Endothelial cell of umbilical vein (primary cell): Measurements from ENCODE around the gene TRAPPC3. TPM values are rescaled to one million over a fixed set of nuclear protein-coding genes. Genes with fewer than 3 reads are reported as not detected.

ENCODE experiments used
- BruUV-seq: library from RNA; stranded (reverse); fragments of 400-500 nt; replicated peaks from 2 replicates; lab custom pipeline; 2021; lab: Mats Ljungman, UMichigan
- CTCF ChIA-PET: fragments of 300-600, 350-600 bp; sonication (Branson Sonifier 250); formaldehyde crosslinking; loops from one replicate; lab custom pipeline; 2021; ENCODE audit warnings: antibody characterized with exemption, inconsistent platforms; lab: Charles Lee
- POLR2A ChIA-PET: fragments of 300-600, 350-600 bp; sonication (Branson Sonifier 250); formaldehyde crosslinking; loops from one replicate; lab custom pipeline; 2021; ENCODE audit warnings: antibody characterized with exemption, inconsistent platforms; lab: Charles Lee
- DNase-seq: peaks from one replicate; pipeline ENCODE4 v3.0.0-alpha.2; 2011; ENCODE audit warnings: low read depth, low spot score
- FAIRE-seq: peaks from 2 replicates; lab custom pipeline; 2011; peaks lifted over from hg19 to GRCh38; lab: Jason Lieb, UNC
- H2AFZ ChIP-seq: 2 replicates; pipeline ENCODE4 v1.6.0; 2012; ENCODE audit warnings: low read depth, low read length, control low read depth, inconsistent platforms
- H3K27ac ChIP-seq: 2 replicates; pipeline ENCODE4 v1.5.1; 2011; ENCODE audit warnings: low read depth, mild to moderate bottlenecking, control low read depth, low read length, moderate library complexity; ENCODE audit not compliant: insufficient read depth
- H3K27me3 ChIP-seq, 2 experiments: 2 replicates each; pipeline versions ENCODE4 v1.6.0 to v1.6.1; 2011; ENCODE audit warnings: low read length in 2 of 2, mixed read lengths in 1 of 2; ENCODE audit not compliant: control insufficient read depth in 2 of 2, insufficient read depth in 2 of 2
- H3K36me3 ChIP-seq, 2 experiments: 2 replicates in 1 of 2; 3 replicates in 1 of 2; pipeline ENCODE4 v1.5.1; 2011; ENCODE audit warnings: low read length in 2 of 2, mild to moderate bottlenecking in 1 of 2, moderate library complexity in 1 of 2; ENCODE audit not compliant: control insufficient read depth in 2 of 2, insufficient read depth in 2 of 2; ENCODE audit errors: extremely low read depth in 1 of 2
- H3K4me1 ChIP-seq: 3 replicates; pipeline ENCODE4 v1.5.1; 2011; ENCODE audit warnings: mild to moderate bottlenecking, low read length; ENCODE audit not compliant: control insufficient read depth, insufficient read depth; ENCODE audit errors: extremely low read depth
- H3K4me2 ChIP-seq: 2 replicates; pipeline ENCODE4 v1.6.1; 2011; ENCODE audit warnings: low read length, control low read depth, mixed read lengths; ENCODE audit not compliant: insufficient read depth
- H3K4me3 ChIP-seq, 3 experiments: fragments of 200-600 bp in 1 of 3; sonication (generic), shearing (Covaris generic) in 1 of 3; replicated peaks in 1 of 3; 2 replicates each; pipeline ENCODE4 v1.5.1; 2011 to 2016; ENCODE audit warnings: control low read depth in 3 of 3, low read length in 3 of 3, mild to moderate bottlenecking in 2 of 3, inconsistent platforms in 1 of 3, low read depth in 1 of 3, moderate library complexity in 1 of 3; ENCODE audit not compliant: insufficient read depth in 1 of 3
- H3K79me2 ChIP-seq: 2 replicates; pipeline ENCODE4 v1.6.0; 2012; ENCODE audit warnings: low read length, inconsistent platforms; ENCODE audit not compliant: control insufficient read depth, insufficient read depth
- H3K9ac ChIP-seq: replicated peaks from 2 replicates; pipeline ENCODE3; 2011; ENCODE audit warnings: low read length, control low read depth; ENCODE audit not compliant: insufficient read depth; ENCODE audit errors: extremely low read depth
- H3K9me1 ChIP-seq: replicated peaks from 3 replicates; pipeline ENCODE4 v1.6.0; 2011; ENCODE audit warnings: mild to moderate bottlenecking, low read length; ENCODE audit not compliant: control insufficient read depth, insufficient read depth; ENCODE audit errors: extremely low read depth
- H3K9me3 ChIP-seq: replicated peaks from 2 replicates; pipeline ENCODE4 v1.5.1; 2012; ENCODE audit warnings: low read length, inconsistent platforms; ENCODE audit not compliant: control insufficient read depth, insufficient read depth
- H4K20me1 ChIP-seq: replicated peaks from 2 replicates; pipeline ENCODE3; 2011; ENCODE audit warnings: mild to moderate bottlenecking, low read length; ENCODE audit not compliant: control insufficient read depth, insufficient read depth; ENCODE audit errors: extremely low read depth
- EZH2 ChIP-seq: IDR thresholded peaks from 2 replicates; pipeline ENCODE4 v1.6.1; 2012; ENCODE audit warnings: borderline replicate concordance, low read depth, mild to moderate bottlenecking, moderate library complexity, low read length, inconsistent platforms; ENCODE audit not compliant: severe bottlenecking
- FOS ChIP-seq: IDR thresholded peaks from 2 replicates; pipeline ENCODE4 v1.6.1; 2011; ENCODE audit warnings: mild to moderate bottlenecking, low read length, moderate library complexity, borderline replicate concordance; ENCODE audit not compliant: insufficient read depth
- GATA2 ChIP-seq: IDR thresholded peaks from 2 replicates; pipeline ENCODE4 v1.7.0; 2011; ENCODE audit warnings: low read depth, mild to moderate bottlenecking, moderate library complexity, mixed read lengths, low read length; ENCODE audit not compliant: insufficient read length, insufficient read depth
- JUN ChIP-seq: IDR thresholded peaks from 2 replicates; pipeline ENCODE4 v1.6.1; 2011; ENCODE audit warnings: borderline replicate concordance, low read depth; ENCODE audit not compliant: insufficient read length, insufficient read depth
- MYC ChIP-seq: IDR thresholded peaks from one replicate; pipeline ENCODE4 v1.6.1; 2011; ENCODE audit warnings: mild to moderate bottlenecking, low read depth, low read length
- POLR2A ChIP-seq: IDR thresholded peaks from 2 replicates; pipeline ENCODE4 v1.6.1; 2012; ENCODE audit warnings: low read depth, mild to moderate bottlenecking, control low read depth, low read length
- POLR2AphosphoS5 ChIP-seq: IDR thresholded peaks from 2 replicates; pipeline ENCODE4 v1.6.1; 2012; ENCODE audit warnings: low read depth, mild to moderate bottlenecking, control low read depth, low read length, moderate library complexity; ENCODE audit not compliant: insufficient read depth
- dilution Hi-C: fragments of 300-500 bp; cut with MboI; formaldehyde crosslinking; loops from one replicate; pipeline ENCODE4 v1.15.0; 2019; ENCODE audit warnings: low sequenced_read_pairs; ENCODE audit not compliant: extremely low pct_ligation_motif_present
- intact Hi-C: fragments of 100-400 bp; cut with micrococcal nuclease; formaldehyde crosslinking; loops from one replicate; pipeline ENCODE4 v1.10.0; 2022
- polyA plus RNA-seq, 4 experiments: library from polyadenylated mRNA; depleted of rRNA in 3 of 4; stranded (reverse) in 3 of 4; unstranded in 1 of 4; fragments of >200 nt; gene quantifications; 2 replicates each; pipeline versions ENCODE4 v1.2.1 to v1.2.3, GENCODE V29; 2011 to 2012; ENCODE audit warnings: missing spikeins in 1 of 4
- total RNA-seq: library from RNA; stranded (reverse); gene quantifications from 2 replicates; pipeline ENCODE4 v1.2.3, GENCODE V29; 2021
- TF ChIP-seq, protein P1 (sequence below), 2 donors: IDR thresholded peaks; 1 replicate in 1 of 2; 2 replicates in 1 of 2; pipeline ENCODE4 v1.5.1; 2011; ENCODE audit warnings: low read length in 2 of 2, mild to moderate bottlenecking in 2 of 2, moderate library complexity in 2 of 2, control low read depth in 1 of 2, inconsistent platforms in 1 of 2, low read depth in 1 of 2; ENCODE audit not compliant: insufficient read depth in 1 of 2; ENCODE audit errors: extremely low read depth in 1 of 2
- TF ChIP-seq, protein P2 (sequence below): IDR thresholded peaks from 2 replicates; pipeline ENCODE4 v1.6.1; 2011; ENCODE audit not compliant: insufficient read depth, insufficient read length

The TRAPPC3 gene
- total and polyA plus RNA-seq, 2 donors (not counting 3 experiments of a cell fraction or from before 2014, with no cell fraction given) = 93.4 to 125 TPM

DNA sequence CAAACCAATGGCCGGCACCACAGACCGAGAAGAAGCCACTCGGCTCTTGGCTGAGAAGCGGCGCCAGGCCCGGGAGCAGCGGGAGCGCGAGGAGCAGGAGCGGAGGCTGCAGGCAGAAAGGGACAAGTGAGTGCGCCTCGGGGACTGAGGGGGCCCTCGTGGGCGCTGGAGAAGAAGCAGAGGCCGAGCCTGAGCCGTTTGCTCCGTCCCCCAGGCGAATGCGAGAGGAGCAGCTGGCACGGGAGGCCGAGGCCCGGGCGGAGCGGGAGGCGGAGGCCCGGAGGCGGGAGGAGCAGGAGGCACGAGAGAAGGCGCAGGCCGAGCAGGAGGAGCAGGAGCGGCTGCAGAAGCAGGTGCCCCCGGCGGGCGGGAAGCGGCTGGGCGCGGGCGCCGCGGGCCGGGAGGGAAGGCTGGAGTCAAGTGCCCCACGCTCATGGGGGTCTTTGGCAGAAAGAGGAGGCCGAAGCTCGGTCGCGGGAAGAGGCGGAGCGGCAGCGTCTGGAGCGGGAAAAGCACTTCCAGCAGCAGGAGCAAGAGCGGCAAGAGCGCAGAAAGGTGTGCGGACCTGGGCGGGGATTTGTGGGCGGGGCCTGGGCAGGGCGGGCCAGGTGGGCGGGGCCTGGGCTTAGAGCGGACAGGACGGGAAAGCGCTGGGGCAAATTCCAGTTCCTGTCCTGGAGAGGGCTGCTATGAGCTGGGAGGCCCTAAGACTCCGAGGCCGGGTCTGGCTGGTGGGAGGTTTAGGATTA lies 29.4 kb upstream of the TRAPPC3 start:
- POLR2A ChIA-PET = no interaction called here
- CTCF ChIA-PET = no interaction called here
- BruUV-seq = no TSS peak
- Histone ChIP-seq H3K36me3 (peaks cover 27 to 64% of the 10 kb centered on the region in 2 experiments), H3K27me3 (no peaks in the 10 kb centered on the region), H3K4me2 (no peak overlapping the region), H3K9me1 (no peaks in the 10 kb centered on the region), H2AFZ (no peak overlapping the region), H3K27ac (no peak overlapping the region), H3K4me1 (peaks cover 2% of the 10 kb centered on the region), H3K79me2 (peaks cover 18% of the 10 kb centered on the region), H4K20me1 (no peaks in the 10 kb centered on the region), H3K4me3 (no peak overlapping the region), H3K9ac (no peak overlapping the region), H3K9me3 (no peaks in the 10 kb centered on the region)
- DNase-seq (no peak), FAIRE-seq (no peak)
- dilution Hi-C loops (no loop called here), intact Hi-C loops (no loop called here)
- TF ChIP-seq GATA2 = no peak
- TF ChIP-seq MYC = no peak
- no peak for TF ChIP-seq JUN
- no peak for TF ChIP-seq POLR2AphosphoS5
- TF ChIP-seq, protein P1, sequence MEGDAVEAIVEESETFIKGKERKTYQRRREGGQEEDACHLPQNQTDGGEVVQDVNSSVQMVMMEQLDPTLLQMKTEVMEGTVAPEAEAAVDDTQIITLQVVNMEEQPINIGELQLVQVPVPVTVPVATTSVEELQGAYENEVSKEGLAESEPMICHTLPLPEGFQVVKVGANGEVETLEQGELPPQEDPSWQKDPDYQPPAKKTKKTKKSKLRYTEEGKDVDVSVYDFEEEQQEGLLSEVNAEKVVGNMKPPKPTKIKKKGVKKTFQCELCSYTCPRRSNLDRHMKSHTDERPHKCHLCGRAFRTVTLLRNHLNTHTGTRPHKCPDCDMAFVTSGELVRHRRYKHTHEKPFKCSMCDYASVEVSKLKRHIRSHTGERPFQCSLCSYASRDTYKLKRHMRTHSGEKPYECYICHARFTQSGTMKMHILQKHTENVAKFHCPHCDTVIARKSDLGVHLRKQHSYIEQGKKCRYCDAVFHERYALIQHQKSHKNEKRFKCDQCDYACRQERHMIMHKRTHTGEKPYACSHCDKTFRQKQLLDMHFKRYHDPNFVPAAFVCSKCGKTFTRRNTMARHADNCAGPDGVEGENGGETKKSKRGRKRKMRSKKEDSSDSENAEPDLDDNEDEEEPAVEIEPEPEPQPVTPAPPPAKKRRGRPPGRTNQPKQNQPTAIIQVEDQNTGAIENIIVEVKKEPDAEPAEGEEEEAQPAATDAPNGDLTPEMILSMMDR (IDR thresholded peaks at IDR 0.05; ENCODE audit: extremely low read depth in 1 of 2, insufficient read depth in 1 of 2, low read depth in 1 of 2, low read length in 2 of 2) = no peak
- no peak for TF ChIP-seq EZH2
- TF ChIP-seq, protein P2, sequence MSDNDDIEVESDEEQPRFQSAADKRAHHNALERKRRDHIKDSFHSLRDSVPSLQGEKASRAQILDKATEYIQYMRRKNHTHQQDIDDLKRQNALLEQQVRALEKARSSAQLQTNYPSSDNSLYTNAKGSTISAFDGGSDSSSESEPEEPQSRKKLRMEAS = no peak
- TF ChIP-seq FOS = no peak
- no peak for TF ChIP-seq POLR2A
